CD14-positive monocyte (primary cell): ENCODE results near the gene ELP2. TPM values are rescaled to one million over a fixed set of nuclear protein-coding genes. Genes with fewer than 3 reads are reported as not detected.
"Not testable (repeated sequence)": the region's sequence is repeated elsewhere in the genome, so short reads cannot be mapped to it uniquely, and the experiment has no call there.

Experiments used
- DNase-seq, 3 donors: peaks; one replicate each; pipeline ENCODE4 v3.0.0-alpha.2; 2011 to 2022
- H2AFZ ChIP-seq: 2 replicates; pipeline ENCODE4 v1.6.0; 2012; ENCODE audit warnings: mild to moderate bottlenecking, low read depth, low read length, inconsistent platforms; ENCODE audit not compliant: insufficient read depth, poor library complexity, severe bottlenecking
- H3K27ac ChIP-seq, 2 donors: 1 replicate in 1 of 2; 2 replicates in 1 of 2; pipeline ENCODE4 v1.5.1; 2012 to 2013; ENCODE audit warnings: low read length in 2 of 2, control low read depth in 1 of 2, inconsistent platforms in 1 of 2, low read depth in 1 of 2, mild to moderate bottlenecking in 1 of 2
- H3K27me3 ChIP-seq, 2 donors: one replicate each; pipeline versions ENCODE4 v1.6.0 to v1.6.1; 2011 to 2013; ENCODE audit warnings: low read length in 2 of 2; ENCODE audit not compliant: control insufficient read depth in 2 of 2, insufficient read depth in 2 of 2
- H3K36me3 ChIP-seq, 2 donors: replicated peaks in 1 of 2; 1 replicate in 1 of 2; 2 replicates in 1 of 2; pipeline versions ENCODE4 v1.5.1 to v1.6.1; 2012 to 2013; ENCODE audit warnings: low read length in 2 of 2, control low read depth in 1 of 2, inconsistent platforms in 1 of 2, mild to moderate bottlenecking in 1 of 2; ENCODE audit not compliant: insufficient read depth in 2 of 2, control insufficient read depth in 1 of 2
- H3K4me1 ChIP-seq, 2 donors: 1 replicate in 1 of 2; 2 replicates in 1 of 2; pipeline versions ENCODE4 v1.5.1 to v1.6.1; 2012 to 2013; ENCODE audit warnings: low read length in 2 of 2, control low read depth in 1 of 2, inconsistent platforms in 1 of 2, mild to moderate bottlenecking in 1 of 2, moderate library complexity in 1 of 2; ENCODE audit not compliant: insufficient read depth in 2 of 2, control insufficient read depth in 1 of 2
- H3K4me2 ChIP-seq: replicated peaks from 2 replicates; pipeline ENCODE3; 2012; ENCODE audit warnings: low read length, moderate library complexity, mild to moderate bottlenecking; ENCODE audit not compliant: poor library complexity, severe bottlenecking; ENCODE audit errors: extremely low read depth
- H3K4me3 ChIP-seq, 3 experiments: fragments of 200-600 bp in 1 of 3; sonication (generic) in 1 of 3; replicated peaks in 1 of 3; 1 replicate in 2 of 3; 2 replicates in 1 of 3; pipeline ENCODE4 v1.5.1; 2011 to 2013; ENCODE audit warnings: low read length in 3 of 3, mild to moderate bottlenecking in 3 of 3, control low read depth in 2 of 3, low read depth in 2 of 3, inconsistent platforms in 1 of 3, moderate library complexity in 1 of 3
- H3K79me2 ChIP-seq: 2 replicates; pipeline ENCODE4 v1.6.0; 2012; ENCODE audit warnings: mild to moderate bottlenecking, control low read depth, inconsistent platforms, low read length, moderate library complexity; ENCODE audit not compliant: insufficient read depth
- H3K9ac ChIP-seq: 2 replicates; pipeline ENCODE4 v1.6.0; 2017; ENCODE audit warnings: low read length, mild to moderate bottlenecking; ENCODE audit not compliant: insufficient read depth, poor library complexity, severe bottlenecking
- H3K9me3 ChIP-seq, 2 donors: replicated peaks in 1 of 2; 1 replicate in 1 of 2; 2 replicates in 1 of 2; pipeline versions ENCODE4 v1.5.1 to v1.6.1; 2012 to 2013; ENCODE audit warnings: low read length in 2 of 2, control low read depth in 1 of 2; ENCODE audit not compliant: control insufficient read depth in 1 of 2, insufficient read depth in 1 of 2
- H4K20me1 ChIP-seq: 2 replicates; pipeline ENCODE4 v1.6.0; 2012; ENCODE audit warnings: mild to moderate bottlenecking, low read length, control low read depth, moderate library complexity; ENCODE audit not compliant: insufficient read depth
- H3K27ac Mint-ChIP-seq, 7 donors: one replicate each; pipeline ENCODE4 v1.8.0; 2020; ENCODE audit warnings: mild to moderate bottlenecking in 7 of 7, mixed read lengths in 7 of 7, moderate library complexity in 6 of 7, inconsistent platforms in 2 of 7
- H3K27me3 Mint-ChIP-seq, 3 donors: one replicate each; pipeline ENCODE4 v1.8.0; 2021 to 2022; ENCODE audit warnings: low read depth in 3 of 3, mild to moderate bottlenecking in 3 of 3, mixed read lengths in 3 of 3, moderate library complexity in 3 of 3, inconsistent platforms in 1 of 3
- H3K36me3 Mint-ChIP-seq, 2 donors: one replicate each; pipeline ENCODE4 v1.8.0; 2020; ENCODE audit warnings: mixed read lengths in 2 of 2, inconsistent platforms in 1 of 2, mild to moderate bottlenecking in 1 of 2
- H3K4me1 Mint-ChIP-seq: one replicate; pipeline ENCODE4 v1.8.0; 2020; ENCODE audit warnings: mild to moderate bottlenecking, mixed read lengths
- H3K4me3 Mint-ChIP-seq, 2 donors: one replicate each; pipeline ENCODE4 v1.8.0; 2020; ENCODE audit warnings: mild to moderate bottlenecking in 2 of 2, mixed read lengths in 2 of 2, moderate library complexity in 1 of 2
- H3K9me3 Mint-ChIP-seq, 7 donors: one replicate each; pipeline ENCODE4 v1.8.0; 2020 to 2022; ENCODE audit warnings: mixed read lengths in 7 of 7, mild to moderate bottlenecking in 6 of 7, moderate library complexity in 6 of 7, inconsistent platforms in 2 of 7
- CTCF ChIP-seq: fragments of 200-600 bp; IDR thresholded peaks from one replicate; pipeline ENCODE4 v1.8.0; 2022; ENCODE audit warnings: antibody characterized with exemption, mild to moderate bottlenecking
- WGBS: methylation state at CpG from one replicate; pipeline ENCODE4 v1.1.5; 2013; ENCODE audit warnings: missing lambda C conversion rate; ENCODE audit not compliant: insufficient coverage; 5-methylcytosine and 5-hydroxymethylcytosine counted together
- intact Hi-C, 2 donors: fragments of 100-400 bp; cut with micrococcal nuclease; formaldehyde crosslinking; loops; one replicate each; pipeline versions ENCODE4 v1.15.0 to v1.15.1; 2023
- polyA plus RNA-seq, 3 donors: library from polyadenylated mRNA; depleted of rRNA in 1 of 3; unstranded in 2 of 3; stranded (reverse) in 1 of 3; fragments of 300-500 nt in 2 of 3; fragments of >200 nt in 1 of 3; fragmentation: Illumina TruSeq in 2 of 3; gene quantifications; 1 replicate in 2 of 3; 2 replicates in 1 of 3; pipeline ENCODE4 v1.2.3, GENCODE V29; 2012 to 2021

ELP2 gene
- polyA plus RNA-seq, 3 donors: 24.8 to 52.5 (median 27.1) TPM

- Histone ChIP-seq H3K4me3 (no peak overlapping the region), H4K20me1 (no peaks in the 10 kb centered on the region), H3K4me2 (no peak overlapping the region), H3K4me1 (no peaks in the 10 kb centered on the region), H3K27me3 (no peaks in the 10 kb centered on the region), H3K9me3 (no peaks in the 10 kb centered on the region), H3K27ac (no peak overlapping the region), H3K36me3 (peaks cover 76 to 93% of the 10 kb centered on the region in 2 donors), H2AFZ (no peak overlapping the region), H3K79me2 (no peaks in the 10 kb centered on the region), H3K9ac (no peak overlapping the region)
- Mint-ChIP-seq H3K27ac (peak overlapping the region in 3 of 7 donors; percentile 4 to 61 (median 16)), H3K9me3 (no peaks in the 10 kb centered on the region), H3K4me3 (no peak overlapping the region), H3K36me3 (peaks cover 79 to 93% of the 10 kb centered on the region in 2 donors), H3K27me3 (peaks cover 0 to 1% (median 0%) of the 10 kb centered on the region in 3 donors), H3K4me1 (no peaks in the 10 kb centered on the region)
- 100% methylated on average over 1 of the region's 3 CpGs for WGBS
- no peak for TF ChIP-seq CTCF
- DNase-seq: no peak
- intact Hi-C loops: no loop called here
Observed at GRCh38 chr18:36167692-36168218, 38.1 kb downstream of the ELP2 start.

GRCh38 chr18:36168296-36168695 lies 38.6 kb downstream of the ELP2 start:
- intact Hi-C loops, DNase-seq, H3K9me3 Mint-ChIP-seq, H3K4me3 Mint-ChIP-seq, H3K27me3 Mint-ChIP-seq, H3K4me1 ChIP-seq, H3K79me2 ChIP-seq, H3K27me3 ChIP-seq, H3K4me1 Mint-ChIP-seq, H3K4me2 ChIP-seq, H3K27ac ChIP-seq, H3K9ac ChIP-seq, H4K20me1 ChIP-seq, H3K4me3 ChIP-seq, H3K9me3 ChIP-seq, H2AFZ ChIP-seq: not testable (repeated sequence)
- Mint-ChIP-seq H3K36me3 (peaks cover 76 to 90% of the 10 kb centered on the region in 2 donors), H3K27ac (peak overlapping the region in 4 of 7 donors; percentile 27 to 73 (median 52))
- no CpG with 5 or more reads among the region's 3 CpGs for WGBS
- peaks cover 74 to 93% of the 10 kb centered on the region in 2 donors for H3K36me3 ChIP-seq
